Choroid plexus epithelial cell (primary cell): Measurements from ENCODE around the gene SLC30A4.

Experiments used
- DNase-seq: peaks from one replicate; pipeline ENCODE4 v3.0.0-alpha.2; 2010; ENCODE audit warnings: low read depth
- H3K4me3 ChIP-seq: 2 replicates; pipeline ENCODE4 v1.5.1; 2011; ENCODE audit warnings: low read depth, mild to moderate bottlenecking, control low read depth, low read length, moderate library complexity
- TF ChIP-seq, protein P1 (sequence below): conservative IDR thresholded peaks from 2 replicates; pipeline ENCODE4 v1.5.1; 2011; ENCODE audit warnings: low read depth, mild to moderate bottlenecking, control low read depth, inconsistent platforms, low read length, moderate library complexity

The SLC30A4 gene

DNA sequence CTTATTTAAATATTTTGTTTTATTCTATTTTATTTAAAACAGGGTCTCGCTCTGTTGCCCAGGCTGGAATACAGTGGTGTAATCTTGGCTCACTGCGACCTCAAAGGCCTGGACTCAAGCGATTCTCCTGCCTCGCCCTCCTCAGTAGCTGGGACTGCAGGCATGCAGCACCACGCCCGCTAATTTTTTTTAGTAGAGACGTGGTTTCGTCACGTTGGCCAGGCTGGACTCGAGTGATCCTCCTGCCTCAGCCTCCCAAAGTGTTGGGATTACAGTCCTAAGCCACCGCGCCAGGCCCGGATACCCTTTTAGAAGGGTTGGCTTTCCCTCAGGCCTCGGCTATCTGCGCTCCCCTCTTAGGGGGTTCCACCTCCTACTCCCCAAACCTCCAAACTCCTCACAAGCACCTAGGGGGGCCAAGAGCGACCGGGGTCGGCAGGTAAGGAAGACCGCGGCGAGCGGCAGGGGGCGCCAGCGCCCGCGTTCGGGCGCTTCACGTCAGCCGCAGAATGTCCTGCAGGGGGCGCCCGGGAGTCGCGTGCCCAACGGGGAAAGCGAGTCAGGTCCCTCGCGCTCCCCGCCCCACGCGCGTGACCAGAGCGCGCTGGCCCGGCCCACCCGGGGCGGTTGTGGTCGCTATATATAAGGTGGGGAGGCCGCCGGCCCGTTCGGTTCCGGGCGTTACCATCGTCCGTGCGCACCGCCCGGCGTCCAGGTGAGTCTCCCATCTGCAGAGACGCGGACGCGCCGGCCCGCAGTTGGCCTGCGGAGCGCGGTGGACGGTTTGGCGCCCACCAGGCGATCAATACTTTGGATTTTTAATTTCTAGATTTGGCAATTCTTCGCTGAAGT, 92.4 kb downstream of the SLC30A4 start:
- H3K4me3 ChIP-seq = peak overlapping the region; percentile 59
- peak; percentile 60 for DNase-seq
- TF ChIP-seq, protein P1, sequence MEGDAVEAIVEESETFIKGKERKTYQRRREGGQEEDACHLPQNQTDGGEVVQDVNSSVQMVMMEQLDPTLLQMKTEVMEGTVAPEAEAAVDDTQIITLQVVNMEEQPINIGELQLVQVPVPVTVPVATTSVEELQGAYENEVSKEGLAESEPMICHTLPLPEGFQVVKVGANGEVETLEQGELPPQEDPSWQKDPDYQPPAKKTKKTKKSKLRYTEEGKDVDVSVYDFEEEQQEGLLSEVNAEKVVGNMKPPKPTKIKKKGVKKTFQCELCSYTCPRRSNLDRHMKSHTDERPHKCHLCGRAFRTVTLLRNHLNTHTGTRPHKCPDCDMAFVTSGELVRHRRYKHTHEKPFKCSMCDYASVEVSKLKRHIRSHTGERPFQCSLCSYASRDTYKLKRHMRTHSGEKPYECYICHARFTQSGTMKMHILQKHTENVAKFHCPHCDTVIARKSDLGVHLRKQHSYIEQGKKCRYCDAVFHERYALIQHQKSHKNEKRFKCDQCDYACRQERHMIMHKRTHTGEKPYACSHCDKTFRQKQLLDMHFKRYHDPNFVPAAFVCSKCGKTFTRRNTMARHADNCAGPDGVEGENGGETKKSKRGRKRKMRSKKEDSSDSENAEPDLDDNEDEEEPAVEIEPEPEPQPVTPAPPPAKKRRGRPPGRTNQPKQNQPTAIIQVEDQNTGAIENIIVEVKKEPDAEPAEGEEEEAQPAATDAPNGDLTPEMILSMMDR = peak; percentile 92
